Measurements from ENCODE around the gene SCG3. TPM values are rescaled to one million over a fixed set of nuclear protein-coding genes. Genes with fewer than 3 reads are reported as not detected.

Gene SCG3
- total and polyA plus RNA-seq, 4 donors, result 0.14 to 1.3 (median 0.26) TPM

GRCh38 chr15:51706926-51707608 lies 25.8 kb downstream of the SCG3 start:
- no peaks in the 10 kb centered on the region for H3K9me3 ChIP-seq (ENCODE audit: control insufficient read depth in 4 of 4, insufficient read depth in 3 of 4, low read length in 3 of 4)

GRCh38 chr15:51708013-51708412 lies 26.7 kb downstream of the SCG3 start:
- no peak for TF ChIP-seq CTCF (IDR thresholded peaks at IDR 0.05; ENCODE audit: control extremely low read depth, extremely low read depth)
- no peaks in the 10 kb centered on the region for H3K27me3 ChIP-seq (ENCODE audit: control insufficient read depth in 3 of 3, insufficient read depth in 3 of 3, low read length in 2 of 3)
- WGBS, 2 donors, result 61 to 81% methylated on average over 5 of the region's 5 CpGs
- ATAC-seq (ENCODE audit: insufficient read depth, low FRiP score) (no peak), DNase-seq (peak in 2 of 3 donors; percentile 28 to 71)
- H3K9ac ChIP-seq (ENCODE audit: insufficient read depth in 1 of 2, low read length in 2 of 2), result no peak overlapping the region
- H3K9me3 ChIP-seq (ENCODE audit: control insufficient read depth in 4 of 4, insufficient read depth in 3 of 4, low read length in 3 of 4), result no peaks in the 10 kb centered on the region
- H3K27ac ChIP-seq (ENCODE audit: low read depth in 1 of 2, low read length in 1 of 2), result no peak overlapping the region
- no peak overlapping the region for H3K4me3 ChIP-seq
- H3K36me3 ChIP-seq (ENCODE audit: control insufficient read depth in 4 of 4, insufficient read depth in 4 of 4, low read length in 4 of 4), result no peaks in the 10 kb centered on the region
- peaks cover 0 to 3% (median 0%) of the 10 kb centered on the region in 5 donors for H3K4me1 ChIP-seq (ENCODE audit: control insufficient read depth in 5 of 5, insufficient read depth in 5 of 5, low read length in 5 of 5)

More at GRCh38 chr15:51706926-51707608, 25.8 kb downstream of the SCG3 start:
- H3K36me3 ChIP-seq (ENCODE audit: control insufficient read depth in 4 of 4, insufficient read depth in 4 of 4, low read length in 4 of 4), result no peaks in the 10 kb centered on the region
- no peak overlapping the region for H3K9ac ChIP-seq (ENCODE audit: insufficient read depth in 1 of 2, low read length in 2 of 2)
- DNase-seq (no peak), ATAC-seq (ENCODE audit: insufficient read depth, low FRiP score) (no peak)
- no peak overlapping the region for H3K27ac ChIP-seq (ENCODE audit: low read depth in 1 of 2, low read length in 1 of 2)
- H3K4me1 ChIP-seq (ENCODE audit: control insufficient read depth in 5 of 5, insufficient read depth in 5 of 5, low read length in 5 of 5), result peaks cover 0 to 3% (median 0%) of the 10 kb centered on the region in 5 donors
- WGBS, 2 donors, result 91 to 95% methylated on average over 2 of the region's 2 CpGs
- H3K27me3 ChIP-seq (ENCODE audit: control insufficient read depth in 3 of 3, insufficient read depth in 3 of 3, low read length in 2 of 3), result no peaks in the 10 kb centered on the region
- H3K4me3 ChIP-seq, result no peak overlapping the region
- no peak for TF ChIP-seq CTCF (IDR thresholded peaks at IDR 0.05; ENCODE audit: control extremely low read depth, extremely low read depth)

GRCh38 chr15:51709031-51709430 lies 27.7 kb downstream of the SCG3 start:
- WGBS, 2 donors, result 79 to 91% methylated on average over 5 of the region's 5 CpGs

More at GRCh38 chr15:51709031-51709430, 27.7 kb downstream of the SCG3 start:
- Histone ChIP-seq H3K27ac (ENCODE audit: low read depth in 1 of 2, low read length in 1 of 2) (no peak overlapping the region), H3K4me1 (ENCODE audit: control insufficient read depth in 5 of 5, insufficient read depth in 5 of 5, low read length in 5 of 5) (peaks cover 0 to 3% (median 0%) of the 10 kb centered on the region in 5 donors), H3K9ac (ENCODE audit: insufficient read depth in 1 of 2, low read length in 2 of 2) (no peak overlapping the region), H3K36me3 (ENCODE audit: control insufficient read depth in 4 of 4, insufficient read depth in 4 of 4, low read length in 4 of 4) (no peaks in the 10 kb centered on the region), H3K4me3 (no peak overlapping the region), H3K9me3 (ENCODE audit: control insufficient read depth in 4 of 4, insufficient read depth in 3 of 4, low read length in 3 of 4) (no peaks in the 10 kb centered on the region), H3K27me3 (ENCODE audit: control insufficient read depth in 3 of 3, insufficient read depth in 3 of 3, low read length in 2 of 3) (no peaks in the 10 kb centered on the region)
- no peak for ATAC-seq (ENCODE audit: insufficient read depth, low FRiP score)
- DNase-seq, result no peak
- no peak for TF ChIP-seq CTCF (IDR thresholded peaks at IDR 0.05; ENCODE audit: control extremely low read depth, extremely low read depth)

All from lung (tissue), 12 donors.